GM19397 (cell line): ENCODE measurements around the gene PCDHB15.
"Not testable (repeated sequence)": the region's sequence is repeated elsewhere in the genome, so short reads cannot be mapped to it uniquely, and the experiment has no call there.

Experiments
- ATAC-seq: cut with Tn5 transposase; IDR thresholded peaks from one replicate; pipeline ENCODE4 v1.9.1; 2021; ENCODE audit warnings: mild to moderate bottlenecking, moderate library complexity; ENCODE audit not compliant: unreplicated experiment

The PCDHB15 gene

DNA sequence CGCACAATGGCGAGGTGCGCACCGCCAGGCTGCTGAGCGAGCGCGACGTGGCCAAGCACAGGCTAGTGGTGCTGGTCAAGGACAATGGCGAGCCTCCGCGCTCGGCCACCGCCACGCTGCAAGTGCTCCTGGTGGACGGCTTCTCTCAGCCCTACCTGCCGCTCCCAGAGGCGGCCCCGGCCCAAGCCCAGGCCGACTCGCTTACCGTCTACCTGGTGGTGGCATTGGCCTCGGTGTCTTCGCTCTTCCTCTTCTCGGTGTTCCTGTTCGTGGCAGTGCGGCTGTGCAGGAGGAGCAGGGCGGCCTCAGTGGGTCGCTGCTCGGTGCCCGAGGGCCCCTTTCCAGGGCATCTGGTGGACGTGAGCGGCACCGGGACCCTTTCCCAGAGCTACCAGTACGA is 2.2 kb downstream of the PCDHB15 start:
- not testable (repeated sequence) for ATAC-seq

DNA sequence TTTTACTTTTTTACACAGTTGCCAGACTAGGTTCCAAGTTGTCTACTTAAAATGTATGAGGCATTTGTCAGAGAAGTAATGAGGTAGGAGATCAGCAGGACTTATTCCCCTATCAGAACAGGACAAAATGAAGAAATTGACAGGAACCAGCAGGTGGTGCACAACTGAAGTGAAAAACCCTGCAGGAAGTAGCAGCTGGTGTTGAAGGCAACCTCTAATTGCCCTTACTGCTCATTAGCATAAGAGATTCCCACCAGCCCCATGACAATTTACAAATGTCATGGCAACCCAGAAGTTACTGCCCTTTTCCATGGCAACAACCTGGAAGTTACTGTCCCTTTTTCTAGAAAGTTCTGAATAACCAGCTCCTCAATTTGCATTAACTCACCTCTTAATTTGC is 5.4 kb downstream of the PCDHB15 start:
- ATAC-seq, result no peak

DNA sequence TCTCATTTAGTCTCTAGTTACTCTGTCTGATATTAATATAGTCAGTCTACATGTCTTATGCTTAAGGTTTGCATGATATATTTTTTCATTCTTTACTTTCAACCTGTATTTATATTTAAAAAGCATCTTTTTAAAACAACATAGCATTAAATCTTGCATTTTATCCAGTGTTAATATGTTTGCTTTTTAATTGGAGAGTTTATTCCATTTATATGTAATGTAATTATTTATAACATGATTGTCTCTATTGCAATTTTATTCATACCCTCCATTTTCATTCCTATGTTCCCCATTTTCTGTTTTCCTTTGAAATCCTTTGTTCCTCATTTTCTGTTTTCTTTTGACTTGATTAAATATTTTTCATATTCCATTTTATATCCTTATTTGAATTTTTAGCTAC is 13.3 kb downstream of the PCDHB15 start:
- ATAC-seq, result no peak

- ATAC-seq, result no peak
Observed at GRCh38 chr5:141258948-141259347, 13.8 kb downstream of the PCDHB15 start.

DNA sequence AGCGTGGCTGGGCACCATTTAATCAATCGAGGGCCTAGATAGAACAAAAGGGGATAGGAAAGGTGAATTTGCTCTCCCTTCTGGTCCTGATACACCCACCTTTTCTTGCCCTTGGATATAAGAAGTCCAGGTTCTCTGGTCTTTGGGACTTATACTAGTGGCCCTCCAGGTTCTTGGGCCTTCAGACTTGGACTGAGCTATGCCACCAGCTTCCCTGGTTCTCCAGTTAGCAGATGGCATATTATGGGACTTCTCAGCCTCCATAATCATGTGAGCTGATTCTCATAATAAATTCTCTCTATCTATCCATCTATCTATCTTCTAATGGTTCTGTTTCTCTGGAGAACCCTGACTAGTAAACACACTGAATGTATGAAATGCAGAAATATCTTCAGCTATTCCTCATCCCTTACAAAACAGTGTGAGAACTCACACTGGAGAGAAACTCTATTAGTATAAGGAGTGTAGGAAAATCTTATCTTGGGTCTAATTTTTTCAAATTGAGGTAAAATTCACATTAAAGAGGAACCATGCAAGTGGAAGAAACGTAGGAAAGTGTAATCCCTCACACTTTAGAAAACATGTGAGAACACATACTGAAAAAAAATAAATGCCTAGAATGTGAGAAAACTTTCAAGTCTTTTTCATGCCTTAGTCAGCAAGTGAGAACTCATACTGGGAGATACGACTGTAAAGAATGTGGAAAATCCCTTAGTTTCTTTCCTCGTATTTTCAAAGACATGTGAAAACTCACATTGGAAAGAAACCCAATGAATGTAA is 15.5 kb downstream of the PCDHB15 start:
- no peak for ATAC-seq

DNA sequence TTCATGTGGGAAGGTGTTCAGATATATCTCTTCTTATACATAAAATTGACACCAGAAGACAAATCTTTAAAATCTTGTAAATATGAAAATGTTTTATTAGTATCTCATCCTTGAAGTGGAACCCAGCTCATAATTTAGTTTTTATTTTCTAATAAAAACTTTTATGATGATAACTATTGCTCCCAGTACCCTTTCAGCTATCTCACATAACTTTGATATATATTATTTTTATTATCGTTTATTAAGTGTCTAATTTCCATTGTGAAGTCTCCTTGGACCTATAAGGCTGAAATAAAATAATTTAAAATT is 16.0 kb downstream of the PCDHB15 start:
- ATAC-seq, result no peak

- no peak for ATAC-seq
Observed at GRCh38 chr5:141269195-141269594, 24.0 kb downstream of the PCDHB15 start.

- no peak for ATAC-seq
Observed at GRCh38 chr5:141272906-141273305, 27.7 kb downstream of the PCDHB15 start.

DNA sequence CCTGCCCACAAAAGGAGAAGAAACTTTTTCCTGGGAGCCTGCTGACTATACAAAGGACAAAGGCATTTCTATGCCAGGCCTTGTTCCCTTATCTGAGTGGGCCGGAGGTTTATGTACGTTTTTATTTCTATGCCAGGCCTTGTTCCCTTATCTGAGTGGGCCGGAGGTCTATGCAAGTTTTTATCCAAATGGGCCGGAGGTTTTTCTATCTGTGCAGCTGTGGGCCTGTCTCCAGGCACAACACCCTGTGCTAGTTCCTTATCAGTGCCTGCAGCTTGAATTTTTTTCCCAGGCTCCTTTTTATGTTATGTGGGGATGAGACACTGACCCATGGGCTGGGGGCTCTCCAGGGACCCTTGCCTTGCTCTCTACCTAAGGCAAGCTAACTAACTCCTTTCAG is 53.2 kb downstream of the PCDHB15 start:
- ATAC-seq, result no peak
